Measurements from ENCODE around the gene CRACR2A.

CRACR2A gene

GRCh38 chr12:3613641-3614395, 139.1 kb downstream of the CRACR2A start:
- no peak for DNase-seq

GRCh38 chr12:3611860-3612703, 140.8 kb downstream of the CRACR2A start:
- DNase-seq = no peak

DNA sequence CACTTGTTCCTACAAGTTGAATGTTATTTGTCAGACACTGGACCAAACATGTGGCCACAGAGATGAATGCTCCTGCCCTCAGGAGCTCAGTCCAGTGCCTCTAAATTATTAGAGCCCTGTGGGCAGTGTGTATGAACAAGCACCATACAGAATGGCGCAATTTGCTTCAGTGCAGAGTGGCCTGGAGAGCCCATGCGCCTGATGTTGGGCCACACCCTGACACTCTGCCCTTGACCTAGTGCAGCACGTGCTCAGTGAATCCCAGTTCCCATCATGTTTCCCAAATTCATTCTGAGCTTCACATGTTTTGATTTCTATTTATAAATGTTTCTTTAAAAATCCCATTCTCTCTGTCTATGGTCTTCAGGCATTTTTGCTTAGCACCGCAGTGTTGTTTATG, 145.1 kb downstream of the CRACR2A start:
- DNase-seq = no peak

- no peak for DNase-seq
Observed at GRCh38 chr12:3607039-3607720, 145.7 kb downstream of the CRACR2A start.

DNA sequence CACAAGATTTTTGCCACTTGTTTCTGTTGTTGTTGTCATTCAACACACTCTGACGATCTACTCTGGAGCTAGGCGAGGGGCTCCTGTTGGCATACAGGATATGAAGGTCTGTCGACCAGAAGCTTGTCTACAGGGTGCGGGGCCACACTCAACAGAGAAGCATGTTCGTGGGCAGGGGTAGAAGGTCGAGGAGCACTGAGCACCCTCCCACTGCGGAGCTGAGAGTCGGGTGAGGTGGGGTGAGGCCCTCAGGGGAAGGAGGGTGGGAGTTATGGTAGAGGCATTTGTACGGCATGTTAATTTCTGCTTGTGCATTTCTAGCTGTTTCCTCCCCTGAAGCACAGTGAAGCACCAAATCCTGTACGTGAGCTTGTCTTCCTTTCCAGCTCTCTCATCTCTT, 146.8 kb downstream of the CRACR2A start:
- DNase-seq = no peak

GRCh38 chr12:3605692-3606091, 147.2 kb downstream of the CRACR2A start:
- DNase-seq = no peak

GRCh38 chr12:3604748-3605586, 147.9 kb downstream of the CRACR2A start:
- no peak for DNase-seq

DNA sequence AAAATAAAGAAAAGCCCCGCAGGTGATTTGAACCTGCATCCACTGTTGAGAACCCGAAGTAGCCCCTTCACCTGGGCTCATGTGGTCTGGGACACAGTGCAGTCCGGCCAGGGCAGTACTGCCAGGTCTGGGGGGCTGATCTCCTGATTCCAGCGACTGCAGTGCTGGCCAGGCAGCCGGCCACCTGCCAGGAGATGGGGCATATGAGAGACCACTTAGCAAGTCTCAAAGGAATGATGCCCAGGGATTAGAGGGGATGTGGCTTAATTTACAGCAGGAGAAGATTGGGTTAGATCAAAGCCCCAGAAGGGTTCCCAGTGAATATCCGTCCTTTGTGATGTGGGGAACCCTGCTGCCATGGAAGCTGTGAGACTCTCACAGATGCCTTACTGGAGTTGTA, 148.6 kb downstream of the CRACR2A start:
- no peak for DNase-seq

DNA sequence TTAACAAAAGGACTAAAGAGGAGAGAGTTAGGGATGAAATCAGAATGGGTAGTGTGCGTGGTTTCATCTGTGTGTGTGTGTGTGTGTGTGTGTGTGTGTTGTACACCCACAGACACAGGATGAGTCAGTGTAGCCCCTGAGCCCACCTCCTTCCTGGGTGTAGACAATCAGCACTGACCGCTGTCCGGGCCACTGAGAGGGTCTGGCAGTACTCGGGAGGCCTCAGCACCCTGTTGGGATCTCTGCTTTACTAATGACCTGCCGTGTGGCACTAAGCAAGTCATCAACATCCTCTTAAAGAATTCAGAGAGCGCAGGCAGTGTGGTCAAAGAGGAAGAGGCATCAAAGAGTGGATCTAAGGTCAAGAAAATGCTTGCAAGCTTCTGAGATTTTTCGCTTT, 149.3 kb downstream of the CRACR2A start:
- DNase-seq = no peak

DNA sequence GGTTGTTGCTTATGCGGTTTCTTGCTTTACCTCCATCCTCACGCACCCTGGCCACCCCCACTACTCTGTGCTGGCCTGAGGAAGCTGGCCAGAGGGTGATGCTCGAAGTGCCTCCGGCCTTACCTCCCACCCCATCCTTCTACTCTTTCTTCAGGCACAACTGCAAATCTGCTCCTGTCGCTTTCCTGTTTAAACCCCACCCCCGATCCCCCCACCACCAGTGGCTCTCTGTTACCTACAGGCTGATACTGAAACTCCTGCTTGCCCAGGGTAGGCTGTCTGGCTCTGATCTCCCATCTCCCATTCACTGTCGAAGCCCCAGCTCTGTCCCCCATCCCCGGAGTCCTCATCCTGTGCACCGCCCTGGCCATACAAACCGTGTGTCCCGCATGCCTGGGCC, 150.4 kb downstream of the CRACR2A start:
- DNase-seq = no peak

DNA sequence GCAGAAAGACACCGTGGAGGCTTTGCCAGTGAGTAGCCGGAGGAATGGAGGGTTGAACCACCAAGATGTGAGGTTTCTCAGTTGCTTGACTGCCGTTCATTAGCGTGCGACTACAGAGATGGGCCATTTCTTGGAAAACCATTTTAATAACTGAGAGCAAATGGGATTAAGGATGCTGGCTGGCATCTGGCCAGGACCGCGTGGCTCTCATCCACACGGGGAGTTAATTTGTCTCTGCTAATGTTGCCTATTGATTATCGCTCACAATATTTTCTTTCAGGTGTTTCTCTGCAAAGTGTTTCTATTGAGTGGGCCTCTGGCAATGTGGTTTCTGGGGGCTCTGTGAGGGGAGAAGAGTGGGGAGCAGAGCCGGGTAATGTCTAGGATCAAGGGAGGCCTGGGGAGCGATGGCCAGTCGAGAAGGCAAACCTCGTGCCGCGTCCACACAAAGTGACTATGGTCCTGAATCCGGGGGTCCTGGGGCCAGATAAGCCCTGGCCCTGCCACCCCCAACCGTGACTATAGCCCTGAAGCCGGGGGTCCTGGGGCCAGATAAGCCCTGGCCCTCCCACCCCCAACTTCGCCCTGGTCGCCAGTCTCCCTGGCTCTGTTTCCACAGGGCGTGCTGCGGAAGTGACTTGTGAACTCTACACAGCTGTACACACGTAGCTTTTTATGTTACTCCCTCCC, 151.3 kb downstream of the CRACR2A start:
- no peak for DNase-seq

GRCh38 chr12:3600951-3601350, 152.0 kb downstream of the CRACR2A start:
- no peak for DNase-seq

GRCh38 chr12:3600039-3600720, 152.7 kb downstream of the CRACR2A start:
- DNase-seq = no peak

- no peak for DNase-seq
Observed at GRCh38 chr12:3598896-3599860, 153.7 kb downstream of the CRACR2A start.

DNA sequence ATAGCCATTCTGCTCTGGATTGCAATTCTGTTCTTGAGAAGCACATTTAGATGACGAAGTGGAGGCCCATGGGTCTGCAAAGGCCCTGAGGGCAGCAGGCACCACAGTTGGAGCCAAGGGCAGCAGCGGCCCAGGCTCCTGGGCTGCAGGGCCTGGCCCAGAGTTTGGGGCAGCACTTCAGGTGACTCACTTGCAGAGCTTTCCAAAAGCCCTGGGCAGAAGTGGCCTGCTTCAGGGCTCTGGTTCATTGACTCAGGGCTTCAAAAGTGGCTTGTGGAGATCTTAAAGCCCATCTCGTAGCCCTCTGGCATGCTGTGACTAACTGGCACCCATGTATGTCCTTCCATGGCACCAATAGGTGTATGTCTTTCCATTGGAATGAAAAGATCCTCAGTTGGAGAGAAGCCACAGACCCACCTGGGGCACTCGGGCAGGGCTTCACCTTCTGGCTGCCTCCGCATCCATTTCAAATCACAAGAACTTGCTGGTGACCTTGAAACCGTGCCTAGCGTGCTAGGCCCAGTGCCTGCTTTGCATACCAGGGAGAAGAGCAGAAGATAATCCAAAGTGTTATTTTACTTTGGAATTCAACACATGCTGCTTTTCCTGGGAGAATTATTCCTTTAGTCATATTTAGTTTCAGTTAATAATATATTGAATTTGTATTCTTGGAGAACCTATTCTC, 155.2 kb downstream of the CRACR2A start:
- DNase-seq = no peak

DNA sequence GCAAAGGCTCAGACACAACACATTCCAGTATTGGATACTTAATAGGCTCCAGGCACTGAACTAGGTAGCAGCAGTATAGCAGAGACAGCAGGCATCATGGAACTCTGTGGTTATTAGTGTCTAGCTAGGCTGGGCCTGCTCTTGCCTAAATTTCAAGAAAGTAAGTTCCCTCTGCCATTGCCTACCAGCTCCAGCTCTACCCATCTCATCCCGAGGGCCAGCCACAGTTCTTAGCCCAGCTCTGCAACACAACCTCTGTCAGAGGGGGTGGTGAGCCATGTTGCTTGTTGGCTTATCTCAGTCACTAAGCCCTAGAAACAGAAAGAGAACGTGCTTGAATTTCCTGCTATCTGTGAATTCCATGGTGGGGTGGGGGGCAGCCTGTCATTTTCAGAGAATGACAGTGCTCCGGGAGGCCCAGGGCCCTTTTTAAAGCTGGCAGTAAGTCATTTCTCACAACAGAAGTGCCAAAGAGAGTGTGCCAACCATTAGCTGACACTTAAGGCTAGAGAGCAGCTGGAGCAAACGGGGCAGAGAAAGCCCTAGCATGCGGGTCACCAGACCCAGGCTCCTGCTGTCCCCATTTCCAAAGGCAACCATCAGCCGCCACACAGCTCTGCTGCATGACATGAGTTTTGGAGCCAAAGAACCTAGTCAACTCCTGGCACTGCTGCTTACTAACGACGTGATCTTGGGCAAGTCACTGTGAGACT, 156.1 kb downstream of the CRACR2A start:
- no peak for DNase-seq

GRCh38 chr12:3595721-3596120, 157.2 kb downstream of the CRACR2A start:
- DNase-seq = no peak

DNA sequence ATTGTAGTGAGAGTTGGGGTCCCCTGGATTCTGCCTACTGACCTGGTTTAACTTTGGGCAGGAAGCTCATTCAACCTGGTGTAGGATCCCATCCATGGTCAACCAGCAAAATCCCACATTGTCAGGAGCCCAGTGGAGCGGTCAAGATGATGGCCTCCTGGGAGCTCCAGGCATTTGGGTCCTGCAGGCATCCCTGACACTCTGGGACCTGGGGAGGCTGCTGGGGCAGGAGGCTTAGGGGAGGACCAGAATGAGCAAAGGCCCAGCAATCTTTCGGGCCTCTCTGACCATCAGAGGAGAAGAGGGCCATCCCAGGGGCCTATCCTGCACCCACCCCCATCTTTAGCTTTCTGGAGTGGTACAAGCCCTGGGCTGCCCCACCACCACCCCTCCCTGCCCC, 157.9 kb downstream of the CRACR2A start:
- DNase-seq = no peak

DNA sequence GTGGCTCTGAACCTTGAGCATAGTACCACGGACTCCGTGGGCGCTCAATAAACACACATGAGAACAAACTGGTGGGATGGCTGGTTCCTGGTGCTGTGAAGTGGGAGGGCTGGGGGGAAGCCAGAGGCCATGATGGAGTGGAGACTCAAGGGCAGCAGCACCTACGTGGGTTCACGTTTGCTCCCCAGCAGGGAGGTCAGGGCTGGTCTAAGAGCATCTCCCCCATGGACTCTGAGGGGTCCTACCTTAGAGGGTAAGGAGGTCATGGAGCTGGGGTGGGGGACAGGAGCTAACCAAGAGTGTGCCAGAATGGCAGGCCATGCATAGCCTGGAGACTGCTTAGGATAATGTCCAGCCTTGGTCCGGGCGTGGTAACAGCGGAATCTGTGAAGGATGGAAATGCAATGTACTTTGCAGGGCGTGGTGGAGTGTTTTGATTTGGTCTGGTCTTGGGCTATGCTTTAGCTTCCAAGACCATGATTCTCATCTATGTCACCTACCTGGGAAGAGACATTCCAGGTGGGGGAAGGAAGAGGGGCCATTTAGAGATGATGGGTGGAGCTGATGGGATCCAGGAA, 158.9 kb downstream of the CRACR2A start:
- no peak for DNase-seq

All from stimulated activated CD8-positive, alpha-beta memory T cell treated with anti-CD3 and anti-CD28 coated beads, Interleukin-4, amount 100 ng/mL, for 48 hours (primary cell).